Measurements from ENCODE around the gene PALLD.
"Not testable (repeated sequence)": the region's sequence is repeated elsewhere in the genome, so short reads cannot be mapped to it uniquely, and the experiment has no call there.

Gene PALLD

GRCh38 chr4:168699224-168699878 lies 202.5 kb downstream of the PALLD start:
- DNase-seq (ENCODE audit: low read depth in 3 of 3, low spot score in 1 of 3) = no peak

GRCh38 chr4:168701061-168701460 lies 204.2 kb downstream of the PALLD start:
- no peak for DNase-seq (ENCODE audit: low read depth in 3 of 3, low spot score in 1 of 3)

DNA sequence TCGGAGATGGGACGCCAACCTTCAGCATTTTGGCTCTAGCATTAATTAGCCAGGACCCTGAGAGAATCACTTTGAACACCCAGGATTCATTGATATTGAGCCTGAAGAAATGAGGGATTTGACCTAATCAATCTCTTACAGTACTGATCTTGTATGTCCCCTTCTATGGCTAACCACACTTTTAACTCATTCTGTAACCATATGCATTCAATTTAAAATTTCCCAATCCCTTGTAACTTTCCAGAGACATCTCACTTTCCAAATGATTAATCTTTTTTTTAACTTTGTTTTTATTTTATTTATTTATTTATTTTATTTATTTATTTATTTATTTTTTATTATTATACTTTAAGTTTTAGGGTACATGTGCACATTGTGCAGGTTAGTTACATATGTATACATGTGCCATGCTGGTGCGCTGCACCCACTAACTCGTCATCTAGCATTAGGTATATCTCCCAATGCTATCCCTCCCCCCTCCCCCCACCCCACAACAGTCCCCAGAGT lies 205.8 kb downstream of the PALLD start:
- DNase-seq (ENCODE audit: low read depth in 3 of 3, low spot score in 1 of 3) = not testable (repeated sequence)

DNA sequence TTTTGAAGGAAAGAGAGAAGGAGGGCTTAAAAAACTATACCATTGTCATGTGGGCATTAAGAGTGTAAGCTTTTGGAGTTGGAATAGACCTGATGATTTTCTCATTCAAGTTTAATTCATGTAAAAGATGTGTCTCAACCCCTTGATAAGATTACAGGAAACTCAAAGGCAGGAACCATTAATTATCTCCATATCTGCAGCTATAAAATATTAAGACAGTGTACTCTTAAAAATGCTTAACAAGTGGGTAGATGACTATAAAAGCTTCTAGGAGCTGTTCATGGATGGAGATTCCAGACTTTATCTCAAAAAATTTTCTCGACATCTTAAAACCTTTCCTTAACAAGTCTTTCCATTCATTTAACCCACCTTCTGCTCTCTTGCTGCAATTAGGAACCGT lies 208.3 kb downstream of the PALLD start:
- DNase-seq (ENCODE audit: low read depth in 3 of 3, low spot score in 1 of 3) = no peak

DNA sequence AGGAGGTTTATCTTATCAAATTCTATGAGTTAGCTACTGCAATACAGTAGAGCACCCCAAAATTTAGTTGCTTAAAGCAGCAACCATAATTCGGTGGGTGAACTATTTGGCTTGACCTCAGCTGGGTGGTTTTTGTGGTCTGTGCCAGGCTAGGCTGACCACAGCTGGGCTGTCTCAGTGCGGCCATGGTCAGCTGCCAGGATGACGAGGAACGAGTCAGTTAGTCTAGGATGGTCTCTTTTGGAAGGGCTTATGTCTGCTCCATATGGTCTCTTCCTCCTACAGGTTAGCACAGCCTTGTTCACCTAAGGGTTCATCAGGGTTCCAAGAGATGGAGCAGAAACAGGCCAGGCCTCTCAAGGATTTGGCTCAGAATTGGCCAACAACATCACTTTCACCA lies 210.4 kb downstream of the PALLD start:
- no peak for DNase-seq (ENCODE audit: low read depth in 3 of 3, low spot score in 1 of 3)

DNA sequence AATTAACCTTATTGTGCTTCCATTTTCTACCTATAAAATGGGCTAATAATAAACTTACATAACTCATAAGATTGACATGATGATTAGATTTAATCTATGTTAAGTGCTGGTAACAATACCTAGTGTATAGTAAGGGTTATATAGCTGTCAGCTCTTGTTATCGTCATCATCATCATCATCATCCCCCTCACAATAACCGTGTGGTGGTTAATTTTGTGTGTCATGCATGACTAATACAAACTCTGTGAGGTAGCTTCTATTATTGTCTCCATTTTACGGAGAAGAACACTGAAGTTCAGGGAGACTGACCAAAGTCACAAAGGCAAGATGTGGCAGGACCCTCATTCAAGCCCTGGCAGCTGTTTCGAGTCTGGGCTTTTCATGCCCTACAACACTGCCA lies 211.3 kb downstream of the PALLD start:
- no peak for DNase-seq (ENCODE audit: low read depth in 3 of 3, low spot score in 1 of 3)

GRCh38 chr4:168710353-168710946 lies 213.6 kb downstream of the PALLD start:
- no peak for DNase-seq (ENCODE audit: low read depth in 3 of 3, low spot score in 1 of 3)

DNA sequence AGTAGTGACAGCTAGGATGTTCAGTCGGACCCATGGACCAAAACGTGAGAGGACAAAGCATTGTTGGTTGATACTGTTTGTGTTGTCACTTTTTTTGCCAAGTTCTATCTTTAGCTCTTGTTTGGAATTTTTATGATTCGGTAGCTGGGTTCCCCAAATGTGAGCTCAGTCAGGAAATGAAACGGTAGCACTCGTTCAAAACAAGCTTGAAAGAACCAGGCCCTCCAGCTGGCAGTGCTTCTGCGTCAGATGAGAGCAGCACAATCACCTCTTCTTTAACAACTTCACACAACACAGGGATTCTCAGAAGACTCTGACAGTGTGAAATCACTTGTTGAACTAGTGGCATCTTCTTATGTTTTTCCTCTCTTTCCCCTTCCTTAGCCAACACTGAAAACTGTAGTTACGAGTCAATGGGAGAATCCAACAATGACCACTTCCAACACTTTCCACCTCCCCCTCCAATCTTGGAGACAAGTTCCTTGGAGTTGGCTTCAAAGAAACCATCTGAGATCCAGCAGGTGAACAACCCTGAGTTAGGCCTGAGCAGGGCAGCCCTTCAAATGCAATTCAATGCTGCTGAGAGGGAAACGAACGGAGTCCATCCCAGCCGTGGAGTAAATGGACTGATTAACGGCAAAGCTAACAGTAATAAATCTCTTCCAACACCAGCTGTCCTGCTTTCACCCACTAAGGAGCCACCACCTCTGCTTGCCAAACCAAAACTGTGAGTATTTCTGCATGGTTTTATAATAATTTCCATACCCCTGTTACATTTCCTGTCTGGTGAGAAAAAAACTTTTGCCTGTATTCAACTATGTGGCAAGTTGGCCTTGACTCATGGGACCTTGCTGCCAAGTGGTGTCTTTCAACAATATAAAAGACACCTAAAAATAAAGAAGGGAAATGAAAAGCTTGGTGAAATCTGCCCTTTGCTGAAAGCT lies 214.6 kb downstream of the PALLD start:
- no peak for DNase-seq (ENCODE audit: low read depth in 3 of 3, low spot score in 1 of 3)

DNA sequence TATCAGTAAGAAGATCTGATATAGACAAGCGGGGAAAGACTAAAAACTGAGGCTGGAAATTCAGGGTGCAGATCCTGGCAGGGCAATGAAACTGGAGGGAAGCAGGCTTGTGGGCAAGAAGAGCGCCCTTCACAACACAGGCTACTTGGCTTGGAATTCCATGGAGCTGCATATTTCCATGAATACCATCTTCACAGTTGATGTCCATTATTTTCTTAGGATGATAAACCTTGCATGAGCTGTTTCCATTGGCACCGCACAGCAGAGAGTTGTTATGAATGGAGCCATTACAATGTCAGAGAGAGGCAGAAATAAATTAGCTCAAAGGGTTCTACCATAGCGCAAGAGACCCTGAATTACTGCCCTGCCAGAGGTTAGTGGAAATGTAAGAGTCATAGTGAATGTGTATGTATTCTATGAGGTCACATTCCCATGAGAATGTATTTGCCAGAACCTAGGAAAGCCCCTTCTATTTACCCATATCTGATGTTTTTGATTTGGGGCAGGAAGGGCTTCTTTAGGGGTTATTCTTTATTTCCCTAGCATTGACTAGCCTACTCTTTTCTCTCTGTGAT lies 215.6 kb downstream of the PALLD start:
- no peak for DNase-seq (ENCODE audit: low read depth in 3 of 3, low spot score in 1 of 3)

- no peak for DNase-seq (ENCODE audit: low read depth in 3 of 3, low spot score in 1 of 3)
Measured at GRCh38 chr4:168713253-168713652, 216.4 kb downstream of the PALLD start.

DNA sequence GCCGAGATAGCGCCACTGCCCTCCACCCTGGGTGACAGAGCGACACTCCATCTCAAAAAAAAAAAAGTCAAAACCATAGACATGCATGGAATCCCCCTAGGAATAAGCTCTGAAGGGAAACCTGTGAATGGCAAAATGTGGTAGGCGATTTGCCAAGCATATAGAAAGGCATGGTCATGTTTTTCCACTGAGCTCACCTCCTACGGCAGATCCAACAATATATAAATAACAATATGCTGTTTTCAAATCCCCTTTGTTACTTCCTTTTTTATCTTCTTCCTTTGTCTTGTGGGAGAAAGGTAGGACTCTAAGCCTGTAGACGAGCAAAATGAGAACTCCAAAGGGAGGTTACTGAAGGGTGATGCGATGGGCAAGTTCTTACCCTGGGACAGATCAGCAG lies 219.0 kb downstream of the PALLD start:
- no peak for DNase-seq (ENCODE audit: low read depth in 3 of 3, low spot score in 1 of 3)

DNA sequence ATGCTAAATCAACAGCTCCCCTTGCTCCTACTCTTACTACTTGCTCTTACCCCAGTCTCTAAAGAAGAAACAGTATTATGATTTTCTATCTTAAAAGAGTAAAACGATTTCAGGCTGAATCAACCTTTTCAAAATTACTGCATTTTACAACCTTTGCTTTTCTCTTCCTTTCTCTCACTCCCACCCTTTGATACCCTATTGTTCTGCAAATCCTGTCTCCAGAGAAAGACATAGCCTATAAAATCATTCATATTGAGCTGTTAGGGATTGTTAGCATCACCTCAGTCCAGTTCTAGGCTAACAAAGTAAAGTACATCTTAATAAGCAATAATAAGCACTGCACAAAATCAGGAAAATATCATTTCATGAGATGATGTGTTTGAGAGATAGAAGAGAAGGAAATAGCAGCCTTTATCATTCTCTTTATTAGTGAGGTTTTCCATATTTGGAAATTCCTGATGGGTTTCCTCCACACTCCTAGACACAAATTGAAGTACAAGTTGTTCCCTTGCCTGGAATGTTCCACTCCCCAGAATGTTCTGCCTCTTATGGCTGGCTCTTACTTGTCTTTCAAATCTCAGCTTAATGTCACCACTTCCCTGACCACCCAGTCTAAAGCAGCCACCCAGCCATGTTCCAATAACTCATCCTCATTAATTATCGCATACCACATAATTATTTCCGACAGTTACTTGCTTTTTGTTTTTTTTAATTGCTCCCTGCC lies 219.7 kb downstream of the PALLD start:
- DNase-seq (ENCODE audit: low read depth in 3 of 3, low spot score in 1 of 3) = no peak

- DNase-seq (ENCODE audit: low read depth in 3 of 3, low spot score in 1 of 3) = no peak
Measured at GRCh38 chr4:168717847-168718246, 221.0 kb downstream of the PALLD start.

GRCh38 chr4:168719725-168720124 lies 222.9 kb downstream of the PALLD start:
- no peak for DNase-seq (ENCODE audit: low read depth in 3 of 3, low spot score in 1 of 3)

GRCh38 chr4:168720396-168720900 lies 223.6 kb downstream of the PALLD start:
- no peak for DNase-seq (ENCODE audit: low read depth in 3 of 3, low spot score in 1 of 3)

GRCh38 chr4:168722391-168722790 lies 225.5 kb downstream of the PALLD start:
- DNase-seq (ENCODE audit: low read depth in 3 of 3, low spot score in 1 of 3) = no peak

- DNase-seq (ENCODE audit: low read depth in 3 of 3, low spot score in 1 of 3) = no peak
Measured at GRCh38 chr4:168723020-168723419, 226.2 kb downstream of the PALLD start.

DNA sequence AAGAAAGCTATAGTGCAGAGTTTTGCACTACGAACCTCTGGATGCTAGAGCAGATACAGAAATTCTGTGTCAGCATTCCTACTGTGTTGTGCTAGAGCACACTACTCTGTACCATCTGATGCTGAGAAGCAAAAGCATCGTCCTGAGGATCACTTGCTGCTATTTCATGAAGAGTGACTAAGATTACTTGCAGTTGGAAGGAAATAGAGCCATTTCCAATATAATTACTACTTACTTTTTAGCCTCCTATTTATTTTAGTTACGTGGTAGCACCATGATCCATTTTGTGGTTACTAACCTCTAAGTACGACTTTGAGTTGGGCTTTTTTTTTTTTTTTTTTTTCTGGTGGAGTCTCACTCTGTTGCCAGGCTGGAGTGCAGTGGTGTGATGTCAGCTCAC lies 226.7 kb downstream of the PALLD start:
- no peak for DNase-seq (ENCODE audit: low read depth in 3 of 3, low spot score in 1 of 3)

DNA sequence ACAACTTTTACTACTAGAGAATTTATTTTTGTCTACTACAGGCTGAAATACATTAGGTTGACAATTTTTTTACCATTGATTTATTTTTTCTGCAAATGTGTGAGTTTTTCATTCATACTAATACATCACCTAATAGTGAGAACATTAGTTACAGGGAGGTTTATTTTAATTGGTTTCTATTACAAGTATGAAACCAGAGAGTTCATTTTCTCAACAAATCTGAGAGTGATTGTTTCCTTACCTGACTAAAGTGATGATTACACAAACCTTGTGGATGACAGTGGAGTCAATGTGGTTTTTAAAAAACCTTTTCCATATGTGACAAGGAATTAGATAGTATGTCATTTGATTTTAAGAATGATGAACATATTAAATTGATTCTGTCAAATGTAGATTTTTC lies 227.4 kb downstream of the PALLD start:
- DNase-seq (ENCODE audit: low read depth in 3 of 3, low spot score in 1 of 3) = no peak

GRCh38 chr4:168724686-168725411 lies 228.0 kb downstream of the PALLD start:
- no peak for DNase-seq (ENCODE audit: low read depth in 3 of 3, low spot score in 1 of 3)
